Right renal cortex interstitium (tissue), 3 donors: ENCODE results near the gene RNFT2. TPM values are rescaled to one million over a fixed set of nuclear protein-coding genes. Genes with fewer than 3 reads are reported as not detected.

Experiments used
- DNase-seq, 3 donors: peaks; one replicate each; pipeline ENCODE4 v3.0.0-alpha.2; 2013; ENCODE audit warnings: low read depth in 3 of 3, low spot score in 2 of 3
- polyA plus RNA-seq, 3 donors: library from polyadenylated mRNA; unstranded; fragments of 120-200 nt; gene quantifications; one replicate each; pipeline ENCODE4 v1.2.1, GENCODE V29; 2013; ENCODE audit not compliant: insufficient read length in 3 of 3

The RNFT2 gene
- polyA plus RNA-seq, 3 donors, result 4.8 to 6.4 (median 5.2) TPM

- no peak for DNase-seq
These were observed 129.4 kb downstream of the RNFT2 start for GRCh38 chr12:116867523-116867922.

DNA sequence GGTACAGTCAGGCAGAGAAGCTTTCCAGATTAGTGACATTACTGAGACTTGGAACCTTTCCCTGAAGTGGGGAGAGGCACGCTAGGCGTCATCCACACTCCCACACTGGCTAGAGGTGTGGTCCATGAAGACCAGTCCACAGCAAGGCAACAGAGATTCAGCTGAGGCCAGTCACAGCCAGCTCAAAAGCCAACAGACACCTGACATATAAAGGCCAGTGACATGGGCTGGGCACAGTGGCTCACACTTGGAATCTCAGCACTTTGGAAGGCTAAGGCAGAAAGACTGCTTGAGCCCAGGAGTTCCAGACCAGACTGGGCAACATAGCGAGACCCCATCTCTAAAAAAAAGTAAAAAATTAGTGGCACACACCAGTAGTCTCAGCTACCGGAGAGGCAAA is 132.2 kb downstream of the RNFT2 start:
- no peak for DNase-seq

- no peak for DNase-seq
These were observed 136.3 kb downstream of the RNFT2 start for GRCh38 chr12:116874324-116874995.

DNA sequence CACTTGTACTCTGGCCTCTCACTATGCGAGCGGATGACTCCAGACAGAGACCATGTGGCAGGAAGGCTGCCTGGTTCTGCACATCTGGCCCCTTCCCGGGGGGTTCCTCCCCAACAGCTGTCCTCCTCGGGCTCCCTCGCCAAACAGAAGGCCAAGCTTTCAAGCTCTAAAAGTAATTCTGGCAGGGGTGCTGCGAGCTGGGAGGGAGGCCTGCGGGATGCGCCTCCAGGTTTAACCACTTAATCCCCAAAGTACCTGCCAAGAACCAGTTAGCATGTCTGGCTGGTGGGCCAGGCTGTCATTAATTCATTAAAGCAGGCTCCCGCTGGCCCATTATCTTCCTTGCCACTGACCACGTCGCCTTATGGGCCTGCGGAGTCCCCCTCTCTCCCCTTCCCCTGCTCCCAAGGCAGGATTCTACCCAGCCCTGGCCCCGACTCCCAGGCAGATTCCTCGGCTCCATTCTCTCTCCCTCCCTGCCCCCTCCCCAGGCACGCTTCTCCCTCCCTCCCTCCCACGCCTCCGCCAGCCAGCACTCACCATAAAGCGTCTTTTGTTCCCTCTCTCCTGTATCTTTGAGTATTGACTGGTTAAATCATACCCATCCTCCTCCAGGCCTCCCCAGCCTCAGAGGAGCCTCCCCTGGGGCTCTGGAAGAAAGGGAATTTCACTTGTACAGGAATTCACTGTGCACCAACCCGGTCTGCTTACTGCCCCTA is 138.2 kb downstream of the RNFT2 start:
- no peak for DNase-seq

DNA sequence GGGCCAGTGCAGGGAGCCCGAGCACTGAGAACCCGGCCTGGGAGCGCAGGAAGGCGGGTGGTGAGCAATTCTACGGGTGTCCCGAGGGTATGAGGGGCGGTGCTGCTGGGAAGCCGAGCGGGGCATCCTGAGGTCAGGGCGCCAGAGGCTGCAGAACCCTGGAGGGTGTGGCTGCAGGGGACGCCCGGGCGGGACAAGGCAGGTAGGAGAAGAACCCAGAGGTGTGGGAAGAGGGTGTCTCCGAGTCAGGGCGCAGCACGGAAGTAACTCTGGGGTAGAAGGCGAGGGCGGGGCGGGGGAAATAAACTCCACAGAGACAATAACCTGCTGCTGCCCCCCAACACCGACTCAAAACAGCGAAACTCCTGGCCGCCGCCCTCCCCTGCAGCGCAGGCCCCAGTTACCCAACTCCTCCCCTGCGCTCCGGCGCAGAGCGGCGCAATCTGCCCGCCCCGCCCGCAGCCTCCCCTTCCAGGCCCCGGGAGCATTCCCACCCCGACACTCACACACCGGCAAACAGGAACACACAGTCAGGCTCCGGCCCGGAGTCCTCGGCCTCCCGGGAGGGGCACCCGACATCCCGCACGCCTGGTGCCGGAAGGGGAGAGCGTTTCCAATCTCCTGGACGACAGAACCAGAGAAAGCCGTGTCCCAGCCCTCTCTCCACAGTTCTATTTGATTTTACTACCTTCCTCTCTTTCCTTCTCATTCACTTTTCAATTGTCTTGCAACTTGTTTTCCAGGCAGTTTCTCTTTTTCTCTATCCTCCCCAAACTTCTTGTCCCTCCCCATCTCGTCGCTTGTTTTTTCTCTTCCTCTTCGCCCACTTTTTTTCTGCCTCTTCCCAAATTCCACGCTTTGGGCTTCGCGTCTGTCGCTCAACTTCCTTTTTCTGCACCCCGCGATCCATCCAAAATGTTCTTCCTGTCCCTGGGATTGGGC is 140.7 kb downstream of the RNFT2 start:
- no peak for DNase-seq

DNA sequence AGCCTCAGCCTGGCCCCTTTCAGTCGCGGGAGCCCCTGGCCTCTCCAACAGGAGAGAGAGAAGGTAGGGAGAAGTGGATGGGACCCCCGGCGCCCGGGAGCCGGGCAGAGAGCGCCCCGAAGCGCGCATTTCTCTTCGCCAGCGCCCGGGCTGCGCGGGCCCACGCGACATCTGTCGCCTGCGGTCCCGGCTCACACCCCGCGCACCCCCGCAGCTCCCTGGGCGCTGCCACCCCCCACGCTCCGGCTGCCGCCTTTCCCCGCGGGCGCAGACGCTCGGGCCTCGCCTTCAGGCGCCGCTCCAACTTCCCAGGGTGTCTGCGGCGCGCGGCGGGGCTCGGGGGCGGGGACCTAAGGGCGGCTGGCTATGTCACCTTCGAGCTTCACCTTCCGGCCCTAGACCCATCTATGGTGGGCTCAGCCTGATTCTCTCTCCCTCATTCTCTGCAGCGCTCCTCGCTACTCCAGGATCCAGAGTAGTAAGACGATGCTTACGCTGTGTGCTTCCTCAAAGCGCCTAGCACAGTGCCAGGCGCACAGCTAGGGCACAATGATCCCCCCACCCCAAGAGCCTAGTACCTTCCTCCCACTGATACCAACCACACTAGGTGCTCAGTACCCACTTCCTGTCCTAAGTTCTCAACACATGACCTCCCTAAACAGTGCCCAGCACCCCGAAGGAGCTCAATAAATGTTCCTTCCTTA is 141.5 kb downstream of the RNFT2 start:
- DNase-seq, result no peak

DNA sequence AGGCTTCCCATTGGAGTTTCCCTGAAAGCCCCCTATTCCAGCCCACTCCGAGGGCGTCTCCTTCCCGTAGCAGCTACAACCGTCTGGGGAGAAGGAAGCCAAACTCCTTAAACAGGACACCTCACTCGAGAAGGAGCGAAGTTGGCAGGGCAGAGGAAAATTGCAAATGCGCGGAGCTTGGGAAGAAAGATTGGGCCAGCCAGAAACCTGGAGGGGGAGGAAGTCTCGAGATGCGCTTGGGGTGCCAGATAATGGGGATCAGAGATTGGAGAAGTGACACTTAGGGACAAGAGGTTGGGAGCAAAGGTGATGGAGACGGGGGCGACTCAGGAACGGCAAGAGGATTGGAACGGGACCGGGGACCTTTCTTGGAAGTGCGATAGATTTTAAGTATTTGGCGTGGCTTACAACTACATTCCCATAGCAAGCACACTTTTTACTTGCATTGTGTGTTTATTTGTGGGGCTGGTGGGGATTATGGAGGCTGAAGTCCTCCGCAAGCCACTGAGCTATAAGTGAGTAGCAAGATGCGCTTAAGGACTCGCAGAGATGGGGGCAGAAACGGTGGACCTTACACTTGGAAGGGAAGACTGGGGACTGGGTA is 142.2 kb downstream of the RNFT2 start:
- no peak for DNase-seq

GRCh38 chr12:116880817-116881324 is 142.8 kb downstream of the RNFT2 start:
- DNase-seq, result no peak

GRCh38 chr12:116881325-116881876 is 143.3 kb downstream of the RNFT2 start, which contains the start of gene HRK:
Gene HRK (minus strand): TSS chr12:116881441. CDS start chr12:116881307, 134 bp downstream.
- DNase-seq, result no peak

- DNase-seq, result no peak
These were observed 143.9 kb downstream of the RNFT2 start for GRCh38 chr12:116881877-116882507.

DNA sequence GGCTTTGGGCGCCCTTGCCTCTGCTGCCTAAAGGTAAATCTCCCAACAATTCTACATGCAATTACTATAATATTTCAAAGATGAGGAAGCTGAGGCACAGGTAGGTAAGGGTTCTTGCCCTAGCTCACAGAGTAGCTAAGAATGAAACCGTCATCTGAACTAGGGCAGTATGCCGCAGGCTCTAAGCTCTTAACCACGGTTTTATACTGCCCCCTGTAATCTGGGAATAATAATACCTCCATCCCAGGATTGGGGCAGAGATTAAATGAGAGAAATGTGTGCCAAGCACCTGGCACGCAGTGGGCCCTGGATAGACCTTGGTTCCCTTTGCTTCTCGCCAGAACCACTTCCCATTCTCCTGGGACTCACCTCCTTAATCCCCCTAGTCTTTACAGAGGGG is 144.6 kb downstream of the RNFT2 start:
- DNase-seq, result no peak

DNA sequence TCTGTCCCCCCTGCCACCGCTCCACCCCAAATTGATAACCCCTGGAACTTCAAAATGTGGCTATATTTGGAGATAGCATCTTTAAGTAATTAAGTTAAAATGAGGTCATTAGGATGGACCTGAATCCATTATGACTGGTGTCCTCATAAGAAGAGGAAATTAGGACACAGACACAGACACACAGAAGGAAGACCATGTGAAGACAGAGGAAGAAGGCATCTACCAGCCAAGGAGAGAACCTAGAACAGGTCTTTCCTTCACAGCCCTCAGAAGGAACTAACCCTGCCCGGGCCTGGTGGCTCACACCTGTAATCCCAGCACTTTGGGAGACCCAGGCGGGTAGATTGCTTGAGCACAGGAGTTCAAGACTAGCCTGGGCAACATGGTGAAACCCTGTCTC is 146.8 kb downstream of the RNFT2 start:
- no peak for DNase-seq

DNA sequence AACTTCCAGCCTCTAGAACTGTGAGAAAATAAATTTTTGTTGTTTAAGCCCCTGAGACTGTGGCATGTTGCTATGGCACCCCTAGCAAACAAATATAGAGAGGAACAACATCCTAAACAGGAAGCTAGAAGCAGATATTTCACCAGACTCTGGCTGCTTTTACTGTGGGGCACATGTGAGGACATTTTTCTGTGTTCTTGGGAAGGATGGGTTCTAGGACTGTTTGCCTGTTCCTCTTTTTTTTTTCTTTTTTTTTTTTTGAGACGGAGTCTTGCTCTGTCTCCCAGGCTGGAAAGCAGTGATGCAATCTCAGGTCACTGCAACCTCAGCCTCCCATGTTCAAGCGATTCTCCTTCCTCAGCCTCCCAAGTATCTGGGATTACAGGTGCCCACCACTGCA is 147.4 kb downstream of the RNFT2 start:
- DNase-seq, result no peak

DNA sequence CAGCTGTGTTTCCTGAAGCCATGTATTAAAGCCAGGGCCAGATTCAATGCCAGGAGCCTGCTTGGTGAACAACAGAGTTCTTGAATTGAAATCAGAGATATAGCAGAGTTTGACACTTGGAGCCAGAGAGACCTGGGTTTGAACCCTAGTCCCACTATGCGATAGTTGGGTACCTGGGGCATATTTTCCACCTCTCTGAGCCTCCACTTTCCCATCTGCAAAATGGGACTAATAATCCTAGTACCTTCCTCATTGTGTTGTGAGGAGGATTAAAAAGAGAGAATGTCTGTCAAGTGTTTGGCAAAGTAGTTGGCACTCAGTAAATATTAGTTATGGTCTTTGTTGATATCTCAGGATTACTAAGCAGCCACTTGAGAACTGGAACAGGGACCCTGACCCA is 149.1 kb downstream of the RNFT2 start:
- DNase-seq, result no peak

- no peak for DNase-seq
These were observed 149.8 kb downstream of the RNFT2 start for GRCh38 chr12:116887897-116888296.

- DNase-seq, result no peak
These were observed 152.2 kb downstream of the RNFT2 start for GRCh38 chr12:116890330-116890729.

DNA sequence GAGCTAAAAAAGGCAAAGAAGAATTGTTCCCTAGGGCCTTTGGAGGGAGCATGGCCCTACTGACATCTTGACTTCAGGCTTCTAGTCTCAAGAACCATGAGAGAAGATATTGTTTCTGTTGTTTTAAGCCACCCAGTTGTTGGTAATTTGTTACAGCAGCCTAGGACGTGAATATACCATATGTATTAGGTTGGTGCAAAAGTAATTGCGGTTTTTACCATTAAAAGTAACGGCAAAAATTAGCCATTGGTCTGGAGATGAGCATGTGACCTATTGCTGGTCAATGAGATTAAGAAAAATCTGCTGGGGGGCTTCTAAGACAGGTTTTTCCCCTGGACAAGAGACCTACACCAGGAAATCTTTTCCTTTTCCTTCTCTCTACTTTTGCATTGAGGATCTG is 152.9 kb downstream of the RNFT2 start:
- DNase-seq, result no peak

- DNase-seq, result no peak
These were observed 154.4 kb downstream of the RNFT2 start for GRCh38 chr12:116892349-116893140.
